Smooth muscle cell of the brain vasculature (primary cell): ENCODE data around the gene SLC6A9.

Source experiments
- DNase-seq: peaks from one replicate; pipeline ENCODE4 v3.0.0-alpha.2; 2012; ENCODE audit warnings: low read depth, low spot score

The SLC6A9 gene

DNA sequence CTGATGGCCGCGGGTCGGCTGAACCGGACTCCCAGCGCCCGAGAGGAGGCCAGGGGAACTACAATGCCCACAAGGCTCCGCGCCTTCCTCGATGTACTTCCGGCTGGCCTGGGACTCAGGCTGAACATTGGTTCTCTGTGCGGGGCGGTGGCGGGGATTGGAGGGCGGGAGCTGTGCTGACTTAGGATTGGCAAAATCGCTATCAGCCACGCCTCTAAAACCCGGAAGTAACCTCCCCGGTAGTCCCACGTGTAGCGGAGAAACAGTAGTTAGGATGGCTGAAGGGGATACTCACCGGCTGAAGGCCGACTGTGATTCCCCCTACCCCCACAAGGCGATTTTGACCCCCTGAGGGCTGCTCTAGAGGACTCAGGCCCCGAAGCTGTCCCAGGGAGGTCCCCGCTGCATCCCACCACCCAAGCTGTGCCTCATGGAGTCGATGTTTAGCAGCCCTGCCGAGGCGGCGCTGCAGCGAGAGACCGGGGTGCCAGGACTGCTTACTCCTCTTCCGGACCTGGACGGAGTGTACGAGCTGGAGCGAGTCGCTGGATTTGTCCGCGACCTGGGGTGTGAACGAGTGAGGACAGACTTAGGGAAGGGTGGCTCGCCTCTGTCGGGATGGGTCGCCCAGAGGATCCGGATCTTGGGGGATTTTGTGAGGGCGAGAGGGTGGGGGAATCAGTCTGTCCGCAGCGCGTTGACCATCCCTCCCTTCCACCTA, 61.4 kb downstream of the SLC6A9 start, which contains the start of gene DPH2:
TSS of gene DPH2 (plus strand) at position 265 of the 721 bp plus-strand sequence. CDS start at position 431, 166 bp downstream.
- peak; percentile 92 for DNase-seq

DNA sequence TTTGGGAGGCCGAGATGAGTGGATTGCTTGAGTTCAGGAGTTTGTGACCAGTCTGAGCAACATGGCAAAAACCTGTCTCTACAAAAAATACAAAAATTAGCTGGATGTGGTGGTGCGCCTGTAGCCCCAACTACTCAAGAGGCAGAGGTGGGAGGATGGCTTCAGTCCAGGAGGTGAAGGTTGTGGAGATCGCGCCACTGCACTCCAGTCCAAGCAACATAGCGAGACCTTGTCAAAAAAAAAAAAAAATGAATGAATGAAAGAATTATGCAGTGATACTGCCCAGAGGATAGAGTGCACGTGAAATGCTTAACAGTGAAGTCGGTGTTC, 61.9 kb downstream of the SLC6A9 start:
- no peak for DNase-seq

GRCh38 chr1:43968348-43968948, 62.8 kb downstream of the SLC6A9 start:
- DNase-seq, result no peak

DNA sequence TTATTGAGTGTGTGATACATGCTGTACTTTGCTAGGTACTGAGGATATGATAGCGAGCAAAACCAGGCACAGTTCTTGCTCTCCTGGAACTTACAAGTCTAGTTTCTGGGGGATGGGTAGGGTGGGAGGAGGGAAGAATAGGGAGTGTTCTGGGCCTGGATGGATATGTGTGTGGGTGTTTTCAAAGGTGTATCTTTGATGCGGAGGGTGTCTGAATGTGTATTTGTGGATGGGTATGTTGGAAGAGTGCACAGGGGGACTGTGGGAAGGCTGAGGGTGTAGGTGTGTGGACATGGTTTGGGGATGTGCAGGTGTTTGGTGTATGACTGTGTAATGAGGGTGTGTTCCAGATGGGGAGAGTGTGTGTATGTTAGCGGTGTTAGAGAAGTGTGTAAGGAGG, 65.9 kb downstream of the SLC6A9 start:
- DNase-seq, result no peak

DNA sequence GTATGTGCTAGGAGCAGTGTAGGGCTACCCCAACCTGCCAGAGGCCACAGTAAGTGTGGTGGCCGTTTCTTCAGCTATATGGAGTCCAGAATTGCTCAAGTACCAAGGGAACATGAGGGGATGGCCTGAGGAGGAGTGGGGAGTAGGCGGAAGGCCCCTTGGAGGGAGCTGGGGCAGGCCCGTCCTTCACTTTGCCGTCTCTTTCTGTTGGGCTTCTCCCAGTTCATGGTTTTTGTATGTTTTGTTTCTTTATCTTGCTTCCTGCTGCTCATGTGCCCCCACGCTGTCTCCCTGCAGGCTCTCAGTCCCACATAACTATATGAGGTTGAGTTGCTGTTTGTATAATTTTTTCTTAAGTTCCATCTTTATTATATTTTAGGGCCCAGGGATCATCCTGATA, 67.4 kb downstream of the SLC6A9 start:
- DNase-seq, result no peak

DNA sequence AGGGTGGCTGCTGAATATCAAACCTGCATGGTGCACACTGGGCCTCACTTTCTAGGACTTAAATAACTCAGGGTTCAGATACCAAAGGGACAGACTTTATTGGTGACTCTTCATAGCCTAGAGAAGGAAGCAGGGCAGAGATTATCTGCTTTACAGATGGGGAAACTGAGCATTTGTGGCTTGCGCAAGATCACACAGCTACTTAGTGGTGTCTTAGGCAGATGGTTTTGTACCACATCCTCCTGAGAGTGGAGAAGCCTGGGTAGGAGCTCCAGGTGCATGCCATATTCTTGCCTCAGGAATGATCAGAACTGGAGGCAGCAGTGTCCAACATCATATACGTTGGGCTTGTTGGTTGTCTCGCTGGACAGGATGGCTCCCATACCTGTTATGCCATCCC, 68.3 kb downstream of the SLC6A9 start:
- no peak for DNase-seq

DNA sequence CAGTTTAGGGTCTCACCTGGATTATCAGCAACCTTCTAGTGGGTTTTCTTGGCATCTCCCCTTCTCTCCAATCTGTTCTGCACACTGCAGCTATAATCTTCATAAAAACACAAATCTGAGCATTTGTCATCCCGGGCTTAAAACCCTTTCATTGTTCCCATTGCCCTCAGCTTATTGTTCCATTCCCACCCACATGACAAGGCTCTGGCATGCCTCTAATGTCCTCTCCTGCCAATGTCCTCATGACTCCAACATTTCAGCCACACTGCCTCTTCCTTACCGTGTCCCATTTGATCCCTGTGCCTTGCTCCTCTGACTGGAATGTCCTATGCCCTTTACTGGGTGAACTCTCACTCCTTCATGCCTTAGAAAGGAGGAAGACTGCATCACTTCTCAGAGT, 68.9 kb downstream of the SLC6A9 start:
- no peak for DNase-seq

DNA sequence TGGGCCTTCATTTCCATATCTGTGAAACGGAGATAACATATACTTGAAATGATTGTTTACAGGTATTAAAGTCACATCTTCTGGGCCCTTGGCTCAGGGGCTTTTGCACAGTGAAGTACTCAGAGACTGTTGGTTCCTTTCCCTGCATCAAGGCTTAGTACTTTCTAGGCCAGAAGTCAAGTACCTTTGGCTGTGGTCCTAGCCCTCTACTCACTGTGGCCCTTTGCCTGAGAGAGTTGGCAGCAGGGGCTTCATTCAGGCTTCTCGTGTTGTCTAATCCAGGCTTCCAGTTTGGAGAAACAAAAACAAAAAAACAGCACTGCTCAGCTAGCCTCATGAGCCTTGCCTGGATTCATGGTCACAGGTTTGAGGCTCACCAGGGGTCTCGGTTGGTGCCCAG, 69.6 kb downstream of the SLC6A9 start:
- no peak for DNase-seq

- no peak for DNase-seq
Observed at GRCh38 chr1:43960798-43961197, 70.5 kb downstream of the SLC6A9 start.

GRCh38 chr1:43958351-43959255, 72.7 kb downstream of the SLC6A9 start:
- DNase-seq, result no peak

DNA sequence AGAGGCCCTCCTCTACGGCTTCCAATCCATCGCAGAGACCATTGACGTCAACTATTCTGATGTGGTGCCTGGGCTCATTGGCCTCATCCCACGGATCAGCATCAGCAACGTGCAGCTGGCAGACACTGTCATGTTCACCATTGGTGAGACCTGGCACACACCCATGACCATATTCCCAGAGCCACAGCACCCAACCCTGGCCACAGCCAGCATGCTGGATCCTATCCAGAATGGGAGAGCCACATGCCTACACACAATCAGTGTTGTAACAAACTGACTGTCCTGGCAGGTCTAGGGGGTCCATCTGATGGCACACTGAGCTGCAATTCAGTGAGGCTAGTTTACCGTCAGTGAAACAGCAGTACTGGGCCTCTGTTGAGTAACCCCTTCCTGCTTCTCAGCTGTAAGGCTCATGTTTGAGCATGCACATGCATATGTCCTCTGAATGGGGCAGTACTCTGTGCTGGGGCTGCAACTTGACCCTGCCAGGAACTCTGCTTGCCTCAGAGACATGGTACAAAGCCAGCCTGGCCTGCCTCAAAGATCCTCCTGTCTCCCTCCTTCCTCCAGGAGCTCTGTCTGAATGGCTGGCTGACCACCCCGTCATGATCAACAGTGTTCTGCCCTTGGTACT, 73.7 kb downstream of the SLC6A9 start:
- no peak for DNase-seq

DNA sequence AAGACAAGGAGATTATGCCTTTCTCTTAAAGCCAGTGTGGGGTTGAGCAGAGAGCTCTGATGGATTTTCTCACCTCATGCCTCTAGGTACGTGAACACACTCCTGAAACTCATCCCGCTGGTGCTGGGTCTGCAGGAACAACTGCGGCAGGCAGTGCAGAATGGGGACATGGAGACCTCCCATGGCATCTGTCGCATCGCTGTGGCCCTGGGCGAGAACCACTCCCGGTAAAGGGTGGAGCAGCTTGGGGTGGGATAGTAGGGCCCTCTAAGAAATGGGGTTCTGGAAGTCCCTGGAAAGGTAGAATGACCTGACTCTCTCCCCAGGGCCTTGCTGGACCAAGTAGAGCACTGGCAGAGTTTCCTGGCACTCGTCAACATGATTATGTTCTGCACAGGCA, 75.0 kb downstream of the SLC6A9 start:
- no peak for DNase-seq

- DNase-seq, result no peak
Observed at GRCh38 chr1:43954036-43954435, 77.2 kb downstream of the SLC6A9 start.

DNA sequence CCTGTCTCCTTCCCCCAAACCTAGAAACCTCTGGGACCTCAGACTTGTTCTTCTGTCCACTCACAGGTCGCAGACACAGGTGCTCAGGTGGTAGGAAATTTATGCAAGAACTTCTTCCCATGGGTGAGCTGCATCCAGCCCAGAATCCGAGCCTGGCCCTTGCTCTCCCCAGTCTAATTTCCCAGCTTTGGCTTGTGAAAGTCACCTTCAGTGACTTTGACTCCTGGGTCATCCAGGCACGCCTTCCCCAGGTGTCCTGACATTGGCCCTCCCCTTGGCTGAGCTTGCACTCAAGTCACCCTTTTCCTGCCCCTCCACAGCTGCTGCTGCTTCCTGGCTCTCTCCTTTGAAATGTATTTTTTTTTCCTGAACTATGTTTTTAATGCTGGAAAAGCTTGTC, 77.9 kb downstream of the SLC6A9 start:
- DNase-seq, result no peak

DNA sequence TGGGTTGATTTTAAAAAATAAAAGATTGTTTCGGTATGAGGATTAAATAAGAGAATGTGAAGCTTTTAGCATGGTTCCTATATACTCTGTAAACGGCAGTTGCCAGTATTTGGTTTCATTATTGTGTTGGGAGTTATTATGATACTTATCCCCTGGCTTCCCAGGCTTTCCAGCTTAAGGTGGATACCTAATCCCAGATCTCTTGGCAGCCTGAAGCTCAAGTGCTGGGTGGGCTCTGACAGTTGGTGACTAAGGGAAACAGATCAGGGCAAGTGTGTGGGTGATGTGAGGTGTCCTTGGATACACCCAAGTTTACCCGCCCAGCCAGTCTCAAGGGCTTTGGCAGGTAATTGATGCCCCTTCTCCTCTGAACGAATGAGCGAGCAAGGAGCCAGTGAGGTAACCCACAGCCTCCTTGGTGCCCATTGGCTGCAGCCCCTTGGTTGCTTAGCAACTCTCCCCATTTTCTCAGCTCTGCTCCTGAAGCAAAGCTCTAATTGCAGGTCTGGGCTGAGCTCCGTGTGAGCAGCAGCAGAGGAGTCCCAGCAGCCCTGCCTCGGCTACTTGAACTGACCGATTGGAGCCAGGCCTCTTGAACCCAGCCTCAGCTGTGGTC, 78.4 kb downstream of the SLC6A9 start:
- no peak for DNase-seq

- DNase-seq, result no peak
Observed at GRCh38 chr1:43951021-43951985, 80.0 kb downstream of the SLC6A9 start.

DNA sequence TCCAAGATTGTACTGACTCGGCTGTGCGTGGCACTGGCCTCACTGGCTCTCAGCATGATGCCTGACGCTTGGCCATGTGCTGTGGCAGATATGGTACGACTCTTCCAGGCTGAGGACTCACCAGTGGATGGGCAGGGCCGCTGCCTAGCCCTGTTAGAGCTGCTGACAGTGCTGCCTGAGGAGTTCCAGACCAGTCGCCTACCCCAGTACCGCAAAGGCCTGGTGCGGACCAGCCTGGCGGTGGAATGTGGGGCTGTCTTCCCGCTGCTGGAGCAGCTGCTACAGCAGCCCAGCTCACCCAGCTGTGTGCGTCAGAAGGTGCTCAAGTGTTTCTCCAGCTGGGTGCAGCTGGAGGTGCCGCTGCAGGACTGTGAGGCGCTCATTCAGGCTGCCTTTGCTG, 81.6 kb downstream of the SLC6A9 start:
- no peak for DNase-seq

DNA sequence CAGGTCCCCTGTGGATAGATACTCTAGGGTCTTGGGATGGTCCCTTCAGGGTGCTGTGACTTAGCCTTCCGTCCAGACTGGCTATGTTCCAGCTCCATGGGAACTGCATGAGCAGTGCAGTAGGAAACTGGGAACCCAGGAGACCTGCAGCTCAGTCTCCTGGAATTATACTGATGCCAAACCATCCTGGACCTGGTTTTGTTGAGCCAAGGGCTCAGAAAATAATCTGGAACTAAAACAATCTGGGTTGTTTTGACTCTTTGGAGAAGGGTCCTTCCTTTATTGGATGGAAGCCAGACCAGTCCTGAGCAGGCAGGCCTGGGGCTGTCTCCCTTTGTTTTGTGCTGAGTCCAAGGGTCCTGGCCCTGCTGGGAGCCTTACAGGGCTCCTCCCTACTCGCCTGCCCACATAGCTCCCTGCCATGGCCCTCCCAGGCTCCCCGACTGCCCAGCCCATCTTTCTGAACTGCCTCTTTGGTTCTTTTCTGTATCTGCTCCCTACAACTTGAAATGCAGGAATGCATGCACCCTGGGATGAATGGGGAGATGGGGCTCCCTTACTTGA, 83.3 kb downstream of the SLC6A9 start:
- DNase-seq, result no peak

- DNase-seq, result no peak
Observed at GRCh38 chr1:43947061-43947873, 84.0 kb downstream of the SLC6A9 start.
